NCI-H2081 (cell line): ENCODE results near the gene OXCT1.
"Not testable (repeated sequence)": the region's sequence is repeated elsewhere in the genome, so short reads cannot be mapped to it uniquely, and the experiment has no call there.

Experiments
- DNase-seq, 2 experiments: peaks; one replicate each; lab custom pipeline; 2025; lab: John Stamatoyannopoulos, UW

OXCT1 gene

GRCh38 chr5:41827792-41828191 is 42.4 kb downstream of the OXCT1 start:
- DNase-seq = no peak

- no peak for DNase-seq
Observed at GRCh38 chr5:41822036-41822435, 48.2 kb downstream of the OXCT1 start.

GRCh38 chr5:41821051-41821450 is 49.2 kb downstream of the OXCT1 start:
- no peak for DNase-seq

GRCh38 chr5:41820150-41820549 is 50.1 kb downstream of the OXCT1 start:
- DNase-seq = no peak

GRCh38 chr5:41817625-41818301 is 52.5 kb downstream of the OXCT1 start:
- DNase-seq = no peak

- DNase-seq = no peak
Observed at GRCh38 chr5:41815663-41816229, 54.5 kb downstream of the OXCT1 start.

- DNase-seq = no peak
Observed at GRCh38 chr5:41815261-41815660, 55.0 kb downstream of the OXCT1 start.

- not testable (repeated sequence) for DNase-seq
Observed at GRCh38 chr5:41814306-41814705, 55.9 kb downstream of the OXCT1 start.

- DNase-seq = no peak
Observed at GRCh38 chr5:41812156-41812555, 58.1 kb downstream of the OXCT1 start.

- no peak for DNase-seq
Observed at GRCh38 chr5:41809128-41809527, 61.1 kb downstream of the OXCT1 start.

GRCh38 chr5:41808294-41808693 is 61.9 kb downstream of the OXCT1 start:
- no peak for DNase-seq

- no peak for DNase-seq
Observed at GRCh38 chr5:41797662-41798061, 72.6 kb downstream of the OXCT1 start.

GRCh38 chr5:41796061-41796460 is 74.2 kb downstream of the OXCT1 start:
- peak in 1 of 2 experiments; percentile 27 for DNase-seq

- no peak for DNase-seq
Observed at GRCh38 chr5:41795125-41795524, 75.1 kb downstream of the OXCT1 start.

GRCh38 chr5:41794471-41794870 is 75.8 kb downstream of the OXCT1 start:
- peak; percentile 12 to 67 for DNase-seq

- DNase-seq = peak; percentile 70 to 93
Observed at GRCh38 chr5:41793141-41793770, 77.0 kb downstream of the OXCT1 start.

GRCh38 chr5:41790038-41790776 is 80.0 kb downstream of the OXCT1 start:
- peak; percentile 17 to 80 for DNase-seq

- no peak for DNase-seq
Observed at GRCh38 chr5:41789434-41789833, 80.8 kb downstream of the OXCT1 start.

- DNase-seq = peak; percentile 14 to 66
Observed at GRCh38 chr5:41788941-41789368, 81.3 kb downstream of the OXCT1 start.

GRCh38 chr5:41787265-41787664 is 83.0 kb downstream of the OXCT1 start:
- peak in 1 of 2 experiments; percentile 50 for DNase-seq

GRCh38 chr5:41785061-41785460 is 85.2 kb downstream of the OXCT1 start:
- DNase-seq = no peak

- no peak for DNase-seq
Observed at GRCh38 chr5:41778410-41778809, 91.8 kb downstream of the OXCT1 start.

- no peak for DNase-seq
Observed at GRCh38 chr5:41776435-41776834, 93.8 kb downstream of the OXCT1 start.
